ENCODE measurements around the gene SLC66A1.

GRCh38 chr1:19365721-19366120, 53.6 kb downstream of the SLC66A1 start:
- TF ChIP-seq RCOR1 (IDR thresholded peaks at IDR 0.05; ENCODE audit: borderline replicate concordance in 1 of 2, low read depth in 2 of 2, low read length in 2 of 2): no peak
- TF ChIP-seq EZH2 (IDR thresholded peaks at IDR 0.05; ENCODE audit: borderline replicate concordance, low read depth, low read length): no peak
- TF ChIP-seq PKNOX1 (IDR thresholded peaks at IDR 0.05): no peak
- TF ChIP-seq CTCF (IDR thresholded peaks at IDR 0.05 in 2 of 3, conservative IDR thresholded peaks at IDR 0.05 in 1 of 3; ENCODE audit: insufficient read depth in 2 of 3, low read depth in 1 of 3, low read length in 3 of 3): no peak
- TF ChIP-seq NFIC (IDR thresholded peaks at IDR 0.05): no peak
- no peak for TF ChIP-seq HDAC6 (IDR thresholded peaks at IDR 0.05; ENCODE audit: low read depth, low read length)
- TF ChIP-seq FOXP1 (CRISPR knock-in tag; IDR thresholded peaks at IDR 0.05): no peak

Data from K562 (cell line).